GM18499 (cell line): ENCODE data around the gene MYO5B.
"Not testable (repeated sequence)": the region's sequence is repeated elsewhere in the genome, so short reads cannot be mapped to it uniquely, and the experiment has no call there.

Experiments
- ATAC-seq: cut with Tn5 transposase; IDR thresholded peaks from one replicate; pipeline ENCODE4 v1.9.1; 2021; ENCODE audit warnings: moderate number of reproducible peaks; ENCODE audit not compliant: insufficient read depth, unreplicated experiment

MYO5B gene

GRCh38 chr18:49846361-49846662 lies 348.6 kb downstream of the MYO5B start:
- no peak for ATAC-seq

GRCh38 chr18:49845629-49846360 lies 349.2 kb downstream of the MYO5B start:
- no peak for ATAC-seq

- no peak for ATAC-seq
Observed at GRCh38 chr18:49844903-49845302, 350.0 kb downstream of the MYO5B start.

- no peak for ATAC-seq
Observed at GRCh38 chr18:49843778-49844625, 350.9 kb downstream of the MYO5B start.

DNA sequence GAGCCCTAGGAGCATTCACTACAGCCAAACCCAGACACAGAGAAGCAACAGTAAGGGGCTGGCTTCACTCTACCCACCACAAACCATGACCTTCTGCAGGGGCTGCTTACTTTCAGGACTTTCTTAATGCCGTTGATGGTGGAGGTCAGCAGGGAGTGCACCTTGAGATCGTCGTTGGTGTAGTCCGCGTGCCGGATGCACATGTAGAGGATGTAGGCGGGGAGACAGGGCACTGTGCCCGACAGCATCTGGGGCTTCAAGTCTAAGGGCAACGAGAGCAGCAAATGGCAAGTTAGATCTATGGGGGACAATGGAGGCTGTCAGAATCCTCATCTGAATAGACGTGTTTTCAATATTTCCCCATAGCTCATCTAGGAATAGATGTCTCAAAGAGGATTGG lies 351.8 kb downstream of the MYO5B start:
- no peak for ATAC-seq

DNA sequence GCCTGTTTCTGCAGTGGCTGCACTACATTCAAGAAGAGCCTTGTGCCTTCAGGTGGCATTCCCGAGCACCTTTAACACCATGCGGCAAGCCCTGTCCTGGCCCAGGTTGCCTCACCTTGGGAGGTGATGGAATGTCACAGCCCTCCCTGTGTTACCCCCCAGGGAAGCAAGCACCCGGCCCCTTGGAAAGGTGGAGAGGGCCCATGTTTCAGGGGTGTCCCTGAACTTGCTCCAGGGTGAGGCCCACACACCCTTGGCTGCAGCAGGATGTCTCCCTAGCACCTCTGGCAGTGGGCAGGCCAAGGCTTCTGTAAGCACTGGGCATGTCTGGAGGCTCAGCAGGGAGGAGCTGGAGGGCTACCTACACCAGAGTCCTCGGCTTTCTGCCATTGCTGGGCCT lies 352.3 kb downstream of the MYO5B start:
- ATAC-seq: no peak

- ATAC-seq: no peak
Observed at GRCh38 chr18:49841236-49842217, 353.4 kb downstream of the MYO5B start.

GRCh38 chr18:49839012-49839411 lies 355.9 kb downstream of the MYO5B start:
- ATAC-seq: no peak

DNA sequence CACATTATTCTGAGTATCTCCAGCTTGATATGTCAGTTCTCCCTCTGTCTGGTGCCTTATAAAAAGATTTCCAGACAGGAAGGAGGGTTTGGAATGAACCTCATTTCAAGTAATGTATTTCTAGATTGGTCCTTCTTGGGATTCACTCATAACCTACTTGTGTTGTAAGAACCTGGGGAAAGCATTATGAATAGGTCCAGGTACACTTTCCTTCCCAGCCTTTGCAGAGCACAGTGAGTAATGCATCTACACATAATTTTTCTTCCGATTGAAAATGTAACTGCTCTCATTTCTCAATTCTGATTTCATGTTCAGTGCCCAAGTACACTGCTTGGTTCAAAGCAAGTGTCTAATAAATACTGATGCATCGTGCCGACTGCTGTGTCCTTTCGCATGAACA lies 356.6 kb downstream of the MYO5B start:
- no peak for ATAC-seq

GRCh38 chr18:49837889-49838288 lies 357.1 kb downstream of the MYO5B start:
- no peak for ATAC-seq

DNA sequence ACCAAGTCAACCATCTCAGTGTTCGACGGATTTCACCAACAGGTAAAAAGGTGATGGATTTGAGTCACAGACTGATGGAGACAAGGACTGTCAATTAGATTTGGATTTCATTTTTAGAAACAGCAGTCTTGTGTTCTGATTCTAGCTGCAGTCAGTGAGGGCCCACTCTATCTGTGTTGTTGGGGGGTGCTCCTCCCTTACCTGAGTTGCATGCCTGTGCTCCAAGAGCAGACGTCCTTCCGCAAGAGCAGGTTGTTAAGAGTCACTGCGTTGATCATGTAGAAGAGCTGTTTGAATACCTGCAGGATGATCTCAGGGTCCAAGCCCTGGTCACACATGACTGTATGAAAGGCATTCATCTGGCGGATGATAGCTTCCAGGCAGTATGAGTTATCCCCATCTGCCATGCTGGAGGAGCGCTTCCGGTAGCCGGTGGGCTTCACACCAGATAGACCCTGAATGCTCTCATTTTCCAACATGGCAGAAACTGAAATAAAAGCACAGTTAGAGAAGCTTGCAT lies 357.6 kb downstream of the MYO5B start:
- not testable (repeated sequence) for ATAC-seq

DNA sequence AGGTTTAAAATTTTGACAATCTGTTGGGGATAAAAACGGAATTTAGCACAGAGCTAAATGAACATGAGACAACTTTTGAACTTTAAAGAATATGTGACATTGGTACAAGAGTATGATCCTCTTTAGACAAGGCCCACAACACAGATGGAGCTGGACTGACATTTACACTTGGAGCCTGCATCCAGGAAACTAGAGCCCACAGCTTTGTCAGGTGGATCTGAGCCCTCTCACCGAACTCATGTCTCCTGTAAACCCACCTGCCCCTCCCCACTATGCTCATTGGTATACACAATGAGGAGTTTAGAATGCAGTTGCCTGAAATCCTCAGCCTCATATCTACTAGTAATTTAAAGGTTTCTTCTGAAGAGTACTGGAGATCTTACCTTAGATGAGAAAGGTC lies 359.5 kb downstream of the MYO5B start:
- ATAC-seq: no peak

DNA sequence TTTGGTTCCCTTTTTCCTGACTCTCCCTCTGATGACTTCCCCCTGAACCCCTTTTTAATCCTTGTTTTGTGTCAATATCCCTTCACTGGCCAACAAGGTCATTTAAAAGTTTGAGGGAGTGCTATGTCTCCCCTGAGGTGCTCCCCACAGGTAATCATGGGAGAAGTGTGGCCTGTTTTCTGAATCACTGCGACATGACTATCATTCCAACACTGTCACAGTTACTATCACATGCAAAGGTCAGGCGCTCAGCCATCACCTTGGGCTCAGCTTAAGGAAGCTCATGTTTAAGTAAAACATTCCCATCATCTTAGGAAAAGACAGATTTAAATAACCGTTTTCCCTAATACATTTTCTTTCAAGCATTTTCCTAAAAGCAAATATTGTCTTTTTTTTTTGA lies 360.7 kb downstream of the MYO5B start:
- ATAC-seq: no peak

- ATAC-seq: no peak
Observed at GRCh38 chr18:49833814-49834213, 361.1 kb downstream of the MYO5B start.

- ATAC-seq: no peak
Observed at GRCh38 chr18:49832221-49832647, 362.7 kb downstream of the MYO5B start.

GRCh38 chr18:49827996-49828395 lies 367.0 kb downstream of the MYO5B start:
- no peak for ATAC-seq

- no peak for ATAC-seq
Observed at GRCh38 chr18:49819823-49820671, 374.9 kb downstream of the MYO5B start.

GRCh38 chr18:49819071-49819662 lies 375.8 kb downstream of the MYO5B start:
- ATAC-seq: no peak

DNA sequence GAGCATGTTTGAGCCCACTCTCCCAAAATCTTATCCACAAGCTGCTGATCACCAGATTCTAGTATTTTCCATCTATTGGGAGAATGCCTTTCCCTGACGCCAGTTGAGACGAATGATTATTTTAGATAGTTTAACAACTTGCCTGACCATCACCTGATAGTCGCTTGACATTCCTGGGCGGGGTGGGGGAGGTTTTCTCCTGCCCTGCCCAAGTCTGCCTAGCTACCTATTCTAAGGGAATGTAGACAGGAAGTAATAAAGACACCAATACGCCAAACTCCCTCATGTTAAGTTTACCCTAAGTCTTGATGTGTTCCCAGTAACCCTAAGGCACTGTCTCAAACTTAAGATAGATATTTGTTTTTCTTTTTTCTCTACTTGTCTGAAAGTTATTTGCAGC lies 377.0 kb downstream of the MYO5B start:
- no peak for ATAC-seq
